GM18867 (cell line): ENCODE results near the gene ANKRD11.

Experiments used
- ATAC-seq: cut with Tn5 transposase; IDR thresholded peaks from one replicate; pipeline ENCODE4 v1.9.1; 2021; ENCODE audit warnings: mild to moderate bottlenecking, moderate library complexity; ENCODE audit not compliant: unreplicated experiment

The ANKRD11 gene

GRCh38 chr16:89290472-89290871 is 199.9 kb downstream of the ANKRD11 start:
- no peak for ATAC-seq

DNA sequence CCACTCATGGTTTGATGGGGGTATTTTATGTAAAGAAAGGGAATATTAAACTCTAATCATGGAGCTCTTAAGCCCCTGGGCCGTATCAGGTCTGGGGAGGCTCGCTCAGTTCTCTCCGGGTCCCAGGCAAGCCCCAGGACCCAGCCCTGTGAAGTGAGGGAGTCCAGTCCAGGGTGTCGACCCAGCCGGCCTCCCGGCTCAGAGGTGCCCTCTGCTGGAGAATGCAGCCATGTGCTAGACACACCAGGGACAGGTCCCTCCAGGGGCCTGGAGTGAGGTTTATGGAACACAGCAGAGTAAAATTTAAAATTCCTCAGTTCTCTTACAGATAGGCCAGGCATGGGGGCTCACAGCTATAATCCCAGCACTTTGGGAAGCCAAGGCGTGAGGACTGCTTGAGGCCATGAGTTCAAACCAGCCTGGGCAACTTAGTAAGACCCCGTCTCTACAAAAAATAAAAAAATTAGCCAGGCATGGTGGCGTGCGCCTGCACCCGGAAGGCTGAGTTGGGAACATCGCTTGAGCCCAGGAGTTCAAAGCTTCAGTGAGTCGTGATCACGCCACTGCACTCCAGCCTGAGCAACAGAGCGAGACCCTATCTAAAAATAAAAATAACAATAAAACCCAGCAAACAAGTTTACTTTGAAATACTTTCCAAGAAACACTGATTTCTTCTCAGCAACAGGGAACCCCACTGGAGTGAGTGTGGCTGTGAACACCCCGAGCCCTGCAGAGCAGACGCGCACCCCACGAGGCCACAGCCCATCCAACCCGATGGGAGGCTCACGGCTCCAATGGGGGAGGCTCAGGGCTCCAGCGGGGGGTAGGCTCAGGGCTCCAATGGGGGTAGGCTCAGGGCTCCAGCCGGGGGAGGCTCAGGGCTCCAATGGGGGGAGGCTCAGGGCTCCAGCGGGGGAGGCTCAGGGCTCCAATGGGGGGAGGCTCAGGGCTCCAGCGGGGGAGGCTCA is 200.6 kb downstream of the ANKRD11 start:
- no peak for ATAC-seq

GRCh38 chr16:89288966-89289365 is 201.4 kb downstream of the ANKRD11 start:
- no peak for ATAC-seq

DNA sequence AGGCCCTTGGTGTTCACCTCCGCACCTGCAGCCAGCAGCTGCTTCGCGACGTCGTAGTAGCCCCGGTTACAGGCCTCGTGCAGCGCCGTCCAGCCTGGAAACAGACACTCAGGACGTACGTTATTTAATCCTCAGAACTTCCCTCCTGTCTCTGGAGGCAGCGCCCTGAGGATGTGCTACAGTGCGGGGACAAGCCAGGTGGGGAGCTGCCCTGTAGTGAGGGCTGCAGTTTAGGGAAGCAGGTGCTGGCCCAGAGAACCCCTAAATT is 201.8 kb downstream of the ANKRD11 start:
- ATAC-seq: no peak

DNA sequence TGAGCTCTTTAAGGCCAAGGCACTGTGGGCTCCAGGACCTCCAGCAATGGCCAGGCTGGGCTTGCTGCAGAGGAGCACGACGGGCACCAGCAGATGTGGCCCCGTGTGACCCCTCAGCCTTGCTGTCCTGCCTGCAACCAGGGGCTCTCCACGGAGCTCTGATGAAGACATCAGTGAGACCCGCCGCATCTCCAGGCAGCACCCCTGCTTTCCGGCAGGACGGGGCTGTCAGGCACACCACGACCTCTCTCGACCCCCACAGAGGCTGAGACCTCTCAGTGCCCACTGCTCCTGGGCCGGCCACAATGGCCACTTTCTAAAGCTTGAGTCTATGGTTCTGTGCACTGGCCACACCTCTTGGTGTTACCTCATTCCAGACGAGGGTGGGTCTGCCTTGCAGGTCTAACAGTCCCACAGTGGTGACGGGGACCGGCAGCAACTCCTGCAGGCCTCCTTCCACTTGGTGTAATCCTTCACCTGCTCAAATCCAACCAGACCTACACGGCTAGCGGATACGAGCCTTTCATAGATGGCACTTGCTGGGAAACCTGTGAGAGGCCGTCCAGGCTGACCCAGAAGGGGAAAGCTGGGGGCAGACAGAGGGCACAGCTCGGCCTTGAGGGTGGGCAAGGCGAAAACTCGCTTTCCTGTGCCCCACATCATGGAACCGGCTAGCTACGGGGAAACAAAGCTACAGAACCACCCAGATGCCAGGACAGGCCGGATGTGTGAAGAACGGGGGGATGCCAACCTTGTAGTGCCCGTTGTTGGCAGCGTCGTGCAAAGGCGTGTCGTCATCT is 202.4 kb downstream of the ANKRD11 start:
- ATAC-seq: no peak

DNA sequence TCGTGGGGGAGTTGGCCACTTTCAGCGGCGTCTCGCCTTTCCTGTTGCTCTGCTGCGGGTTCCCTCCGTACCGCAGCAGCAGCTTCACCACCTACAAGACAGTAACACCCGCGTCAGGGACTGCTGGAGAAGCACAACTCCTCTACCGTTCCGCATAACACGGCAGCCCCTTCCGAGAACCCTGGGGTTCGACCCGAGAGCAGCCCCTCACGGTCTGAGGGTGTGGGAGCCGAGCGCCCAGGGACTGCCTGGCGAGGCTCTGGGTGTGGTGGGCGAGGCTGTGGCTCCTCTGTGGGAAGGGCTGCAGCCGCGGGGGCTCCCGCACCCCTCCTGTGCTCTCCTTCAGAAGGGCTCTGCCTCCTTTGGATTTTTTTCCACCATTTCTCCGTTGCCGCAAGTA is 204.3 kb downstream of the ANKRD11 start:
- ATAC-seq: no peak

DNA sequence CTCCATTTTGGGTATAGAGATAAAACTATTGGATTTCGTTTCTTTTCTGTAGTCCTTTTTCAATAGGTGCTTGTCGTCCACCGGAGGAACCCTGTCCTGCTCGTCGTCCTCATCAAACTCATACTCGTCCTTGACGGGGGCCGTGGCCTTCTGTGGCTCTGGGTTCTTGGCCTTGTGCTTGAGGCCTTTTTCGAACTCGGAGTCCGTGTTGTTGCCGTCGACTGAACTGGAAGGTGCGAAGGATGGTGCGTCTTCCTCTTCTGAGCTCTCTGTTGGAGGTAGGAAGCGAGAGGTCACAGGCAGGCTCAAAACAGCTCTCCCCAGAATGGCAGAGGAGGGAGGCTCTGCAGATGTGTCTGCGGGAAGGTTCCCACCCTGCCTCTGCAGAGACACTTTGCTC is 205.0 kb downstream of the ANKRD11 start:
- ATAC-seq: no peak

- no peak for ATAC-seq
Observed at GRCh38 chr16:89283449-89283848, 206.9 kb downstream of the ANKRD11 start.

GRCh38 chr16:89282523-89282922 is 207.8 kb downstream of the ANKRD11 start:
- ATAC-seq: no peak

- ATAC-seq: no peak
Observed at GRCh38 chr16:89281829-89282228, 208.5 kb downstream of the ANKRD11 start.

- ATAC-seq: no peak
Observed at GRCh38 chr16:89281189-89281577, 209.2 kb downstream of the ANKRD11 start.

DNA sequence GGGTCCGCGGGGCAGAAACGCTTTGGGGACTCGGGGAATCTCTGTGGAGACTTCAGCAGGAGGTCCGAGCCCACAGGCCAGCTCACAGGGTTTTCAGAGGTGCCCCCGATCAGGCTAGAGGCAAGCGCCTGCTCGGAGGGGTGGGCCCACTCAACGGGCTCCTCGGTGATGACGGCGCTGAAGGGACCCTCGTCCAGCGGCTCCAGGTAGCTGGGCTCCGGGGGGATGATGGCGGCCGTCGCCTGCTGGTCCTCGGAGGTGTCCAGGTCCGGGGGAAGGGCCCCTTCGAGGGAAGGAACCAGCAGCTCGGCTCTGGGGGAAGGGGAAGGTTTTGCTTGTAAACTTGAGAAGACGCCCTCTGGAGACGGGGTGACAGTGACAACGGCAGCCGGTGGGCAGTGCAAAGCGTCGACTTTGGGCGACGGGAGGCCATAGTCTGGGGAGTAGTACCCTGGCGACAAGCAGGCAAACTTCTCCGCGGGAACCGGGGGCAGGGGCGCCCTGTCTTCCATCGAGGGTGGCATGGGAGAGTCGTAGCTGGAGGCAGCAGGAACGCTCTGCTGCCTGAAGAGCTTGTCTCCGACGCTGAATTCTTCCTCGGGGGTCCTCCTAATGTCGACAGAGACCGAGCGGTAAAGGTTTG is 209.7 kb downstream of the ANKRD11 start:
- ATAC-seq: no peak

GRCh38 chr16:89279666-89280481 is 210.5 kb downstream of the ANKRD11 start:
- ATAC-seq: no peak

DNA sequence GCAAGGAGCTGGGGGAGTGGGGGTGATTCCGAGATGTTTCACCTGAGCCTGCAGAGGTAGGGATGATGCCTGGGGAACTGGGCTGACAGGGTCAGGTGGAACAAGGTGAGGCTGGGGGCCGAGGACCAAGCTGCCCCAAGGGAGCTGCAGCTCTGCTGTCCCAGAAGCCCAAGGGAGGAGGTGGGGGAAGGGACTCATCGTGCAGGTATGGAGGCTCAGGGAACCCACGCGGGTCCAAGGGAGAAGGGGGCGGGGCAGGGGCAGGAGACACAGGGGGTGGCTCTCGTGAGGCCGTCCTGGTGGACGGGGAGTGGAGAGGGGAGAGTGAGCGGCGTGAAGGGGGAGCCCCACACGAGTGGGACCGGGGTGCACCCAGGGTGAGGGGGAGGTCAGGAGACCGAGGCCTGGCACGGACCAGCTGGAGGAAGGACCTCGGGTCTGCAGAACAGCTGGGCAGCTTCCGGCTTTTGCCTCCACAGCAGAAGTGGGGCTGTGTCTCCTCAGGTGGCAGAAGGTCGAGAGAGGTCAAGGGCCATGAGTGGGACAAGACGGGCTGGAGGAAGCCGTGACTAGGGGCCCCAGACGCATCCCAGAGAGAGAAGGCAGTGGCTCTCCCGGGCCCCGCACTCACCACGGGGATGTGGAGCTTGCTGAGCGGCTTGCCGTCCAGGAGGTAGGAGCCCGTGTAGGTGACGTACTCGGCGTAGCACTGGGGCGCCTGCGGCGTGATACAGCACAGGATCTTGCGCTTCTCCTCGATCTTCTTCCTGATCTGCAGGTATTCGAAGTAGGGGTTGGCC is 211.7 kb downstream of the ANKRD11 start:
- ATAC-seq: no peak

DNA sequence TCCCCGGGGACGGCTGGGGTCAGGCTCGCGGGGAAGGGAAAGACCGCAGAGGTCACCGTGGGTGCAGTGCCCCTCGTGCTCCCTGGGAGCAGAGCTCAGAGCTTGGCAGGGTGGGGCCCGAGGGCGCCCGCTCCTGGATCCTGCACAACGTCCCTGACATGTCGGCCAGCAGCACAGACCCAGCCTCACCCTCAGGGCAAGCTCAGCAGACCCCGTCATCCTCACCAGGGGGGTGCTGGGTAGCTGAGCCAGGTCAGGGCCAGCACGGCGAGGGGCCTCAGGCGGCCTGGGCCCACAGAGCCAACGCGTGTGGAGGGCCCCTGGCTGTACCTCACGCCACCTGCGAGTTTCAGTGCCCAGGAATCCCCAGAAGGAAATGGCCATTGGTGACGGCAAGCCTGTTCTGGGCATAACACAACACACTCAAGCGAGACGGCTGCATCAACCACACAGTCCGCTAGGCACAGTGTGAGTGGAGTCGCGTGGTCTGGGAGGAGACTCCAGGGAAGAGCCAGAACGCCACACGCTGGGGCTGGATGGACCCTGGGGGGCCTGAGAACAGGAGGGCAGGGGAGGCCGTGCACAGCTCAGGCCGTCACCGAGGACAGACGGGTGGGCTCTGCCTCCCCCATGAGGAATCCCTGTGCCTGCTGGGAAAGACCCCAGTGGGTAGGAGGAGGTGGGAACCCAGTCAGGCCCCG is 212.6 kb downstream of the ANKRD11 start:
- no peak for ATAC-seq

- ATAC-seq: no peak
Observed at GRCh38 chr16:89277049-89277448, 213.3 kb downstream of the ANKRD11 start.

DNA sequence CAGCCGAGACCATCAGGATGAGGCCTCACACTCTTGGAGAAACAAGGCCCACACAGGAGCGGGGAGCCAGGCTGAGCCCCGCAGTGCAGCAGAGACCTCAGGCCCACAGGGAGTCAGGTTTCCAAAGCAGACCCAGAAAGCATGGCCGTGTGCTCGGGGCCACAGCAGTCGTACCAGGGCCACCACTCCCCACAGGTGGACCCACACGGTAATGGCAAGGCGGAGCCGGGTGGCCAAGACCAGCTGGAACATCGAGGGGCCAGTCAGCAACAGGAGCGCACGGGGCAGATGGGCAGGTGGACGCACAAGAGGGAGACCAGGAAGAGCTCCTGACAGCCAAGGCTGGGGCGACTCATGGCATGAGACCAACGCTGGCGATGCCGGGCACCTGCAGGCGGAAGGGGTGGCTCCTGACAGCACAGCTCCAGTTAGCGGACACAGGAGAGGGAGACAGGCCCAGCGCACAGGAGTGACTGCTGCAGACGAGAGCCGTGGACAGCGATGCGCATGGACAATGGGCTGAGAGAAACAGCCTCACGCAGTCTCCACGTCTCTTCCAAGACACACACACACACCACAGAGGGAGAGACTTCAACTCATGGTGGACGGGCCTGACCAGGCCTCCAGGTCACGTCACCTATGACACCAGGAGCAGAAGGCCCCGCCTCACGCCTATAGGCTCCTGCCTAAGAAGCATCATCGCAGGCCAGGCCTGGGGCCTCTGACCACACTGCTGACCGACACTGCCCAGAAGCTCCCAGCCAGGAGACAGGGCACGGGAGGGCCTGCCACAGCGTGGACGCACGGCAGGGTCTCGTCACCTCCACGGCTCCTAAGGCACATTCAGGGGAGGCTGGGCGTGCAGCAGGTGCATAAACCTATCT is 214.3 kb downstream of the ANKRD11 start:
- no peak for ATAC-seq

DNA sequence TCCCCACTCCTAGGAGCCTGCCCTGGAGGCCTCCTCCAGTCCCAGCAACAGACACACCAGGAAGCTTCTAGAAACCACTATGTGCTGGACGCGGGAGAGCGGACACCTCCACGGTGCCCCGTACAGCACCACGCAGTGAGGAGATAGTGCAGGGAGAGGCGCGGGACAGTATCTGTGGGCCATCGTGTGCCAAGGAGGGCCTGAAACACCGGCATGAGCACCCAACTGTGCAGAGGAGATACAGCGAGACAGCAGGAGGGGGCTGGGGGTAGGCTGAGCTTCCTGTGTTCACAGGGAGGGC is 215.1 kb downstream of the ANKRD11 start:
- ATAC-seq: no peak
